ENCODE data around the gene CD37.
"Not testable (repeated sequence)": the region's sequence is repeated elsewhere in the genome, so short reads cannot be mapped to it uniquely, and the experiment has no call there.

The CD37 gene

DNA sequence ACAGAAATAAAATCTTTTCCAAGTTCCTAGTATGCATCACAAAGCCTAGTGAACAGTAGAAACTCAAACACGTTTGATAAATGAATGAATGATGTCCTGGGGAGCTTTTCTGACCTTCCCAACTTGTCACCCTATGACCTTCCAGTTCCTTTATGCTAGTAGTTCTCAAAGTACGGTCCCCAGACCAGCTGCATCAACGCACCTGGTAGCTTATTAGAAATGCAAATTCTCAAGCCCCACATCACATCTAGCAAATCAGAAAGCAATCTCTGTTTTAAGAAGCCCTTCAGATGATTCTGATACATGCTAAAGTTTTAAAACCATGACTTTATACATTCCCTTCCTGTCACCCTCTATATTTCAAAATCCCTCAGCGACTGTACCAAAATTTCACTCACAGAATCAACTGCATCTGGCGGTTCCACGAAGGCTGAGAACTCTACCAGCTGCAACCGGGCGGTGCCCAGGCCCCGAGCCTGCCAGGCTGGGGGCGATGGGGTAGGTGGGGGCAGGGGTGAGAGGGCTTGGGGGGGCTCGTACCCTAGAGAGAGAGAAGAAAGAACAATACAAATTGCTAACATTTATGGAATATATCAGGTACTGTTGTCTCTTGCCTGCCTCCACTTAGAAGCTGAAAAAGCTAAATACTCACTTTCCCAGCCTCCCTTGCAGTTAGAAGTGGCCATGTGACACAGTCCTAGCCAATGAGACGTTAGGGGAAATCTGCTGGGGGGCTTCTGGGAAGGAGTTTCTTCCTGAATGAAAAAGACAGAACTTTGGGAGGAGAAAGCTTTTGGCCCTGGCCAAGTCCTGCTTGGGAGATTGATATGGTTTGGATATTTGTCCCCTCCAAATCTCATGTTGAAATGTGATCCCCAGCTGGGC, 13.3 kb downstream of the CD37 start:
- ATAC-seq: no peak

DNA sequence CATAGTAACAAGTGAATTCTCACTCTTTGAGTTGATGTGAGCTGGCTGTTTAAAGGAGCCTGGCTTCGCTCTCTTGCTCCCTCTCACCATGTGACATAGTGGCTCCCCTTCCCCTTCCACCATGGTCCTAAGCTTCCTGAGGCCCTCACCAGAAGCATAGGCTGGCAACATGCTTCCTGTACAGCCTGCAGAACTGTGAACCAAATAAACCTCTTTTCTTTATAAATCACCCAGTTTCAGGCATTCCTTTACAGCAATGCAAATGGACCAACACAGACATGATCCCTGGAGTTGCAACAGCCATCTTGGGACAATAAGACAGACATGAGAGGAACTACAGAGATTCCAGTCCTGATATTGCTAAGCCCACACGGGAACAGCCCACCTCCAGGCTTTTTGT, 14.4 kb downstream of the CD37 start:
- ATAC-seq: no peak

DNA sequence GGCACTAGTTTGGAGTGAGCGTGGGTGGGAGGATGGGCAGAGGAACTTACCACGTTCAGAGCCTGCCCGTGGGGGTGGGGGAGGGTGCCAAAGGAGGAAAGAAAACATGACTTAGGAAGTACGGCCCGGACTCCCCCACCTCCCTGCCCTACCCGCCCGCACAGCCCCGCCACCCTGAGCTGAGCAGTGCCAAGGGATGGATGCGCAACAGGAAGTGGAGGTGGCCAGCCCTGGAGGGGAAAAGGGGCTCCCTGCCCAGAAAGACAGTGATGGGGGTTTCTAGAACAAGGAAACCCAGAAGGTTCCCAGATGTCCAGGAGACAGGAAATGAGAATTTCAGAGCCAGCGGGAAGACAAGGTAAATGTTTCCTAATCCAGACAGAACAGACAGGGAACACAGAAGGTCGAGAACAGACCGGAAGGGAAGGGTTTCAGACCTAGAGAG, 20.7 kb downstream of the CD37 start:
- no peak for ATAC-seq

DNA sequence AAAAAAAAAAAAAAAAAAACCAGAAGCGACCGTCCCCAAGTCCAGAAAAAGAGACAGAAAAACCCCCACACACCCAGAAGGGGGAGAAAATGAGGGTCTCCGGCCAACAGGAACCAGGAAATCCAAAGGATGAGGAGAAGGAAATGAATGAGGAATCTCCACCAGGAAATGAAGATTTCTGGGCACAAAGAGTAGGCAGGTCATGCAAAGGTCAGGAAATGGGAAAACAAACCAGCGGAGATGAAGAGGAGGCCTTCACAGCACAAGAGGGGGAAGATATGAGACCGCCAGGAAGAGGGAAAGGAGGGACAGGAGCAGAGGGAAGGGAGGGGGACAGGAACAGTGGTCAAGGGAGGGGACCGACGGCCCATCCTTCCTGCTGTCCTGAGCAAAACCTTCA, 21.2 kb downstream of the CD37 start:
- no peak for ATAC-seq

DNA sequence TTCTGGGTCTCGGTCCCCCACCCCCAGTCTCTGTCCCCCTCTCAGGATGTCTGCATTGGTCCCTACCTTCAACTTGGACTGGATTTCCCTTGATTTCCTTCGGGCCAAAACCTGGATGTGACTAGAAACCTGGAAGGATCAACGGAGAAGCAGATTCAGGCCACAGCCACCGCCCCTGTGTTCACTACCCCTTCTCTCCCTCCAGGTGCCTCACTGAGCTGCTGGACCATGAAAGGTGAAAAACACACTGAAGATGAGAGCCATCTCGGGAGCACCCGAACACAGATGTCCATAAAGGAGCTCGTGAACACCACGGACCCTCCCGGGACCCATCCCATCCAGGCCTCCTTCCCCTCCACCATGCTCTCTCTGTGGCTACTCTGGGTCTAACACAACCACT, 22.0 kb downstream of the CD37 start:
- ATAC-seq: no peak

DNA sequence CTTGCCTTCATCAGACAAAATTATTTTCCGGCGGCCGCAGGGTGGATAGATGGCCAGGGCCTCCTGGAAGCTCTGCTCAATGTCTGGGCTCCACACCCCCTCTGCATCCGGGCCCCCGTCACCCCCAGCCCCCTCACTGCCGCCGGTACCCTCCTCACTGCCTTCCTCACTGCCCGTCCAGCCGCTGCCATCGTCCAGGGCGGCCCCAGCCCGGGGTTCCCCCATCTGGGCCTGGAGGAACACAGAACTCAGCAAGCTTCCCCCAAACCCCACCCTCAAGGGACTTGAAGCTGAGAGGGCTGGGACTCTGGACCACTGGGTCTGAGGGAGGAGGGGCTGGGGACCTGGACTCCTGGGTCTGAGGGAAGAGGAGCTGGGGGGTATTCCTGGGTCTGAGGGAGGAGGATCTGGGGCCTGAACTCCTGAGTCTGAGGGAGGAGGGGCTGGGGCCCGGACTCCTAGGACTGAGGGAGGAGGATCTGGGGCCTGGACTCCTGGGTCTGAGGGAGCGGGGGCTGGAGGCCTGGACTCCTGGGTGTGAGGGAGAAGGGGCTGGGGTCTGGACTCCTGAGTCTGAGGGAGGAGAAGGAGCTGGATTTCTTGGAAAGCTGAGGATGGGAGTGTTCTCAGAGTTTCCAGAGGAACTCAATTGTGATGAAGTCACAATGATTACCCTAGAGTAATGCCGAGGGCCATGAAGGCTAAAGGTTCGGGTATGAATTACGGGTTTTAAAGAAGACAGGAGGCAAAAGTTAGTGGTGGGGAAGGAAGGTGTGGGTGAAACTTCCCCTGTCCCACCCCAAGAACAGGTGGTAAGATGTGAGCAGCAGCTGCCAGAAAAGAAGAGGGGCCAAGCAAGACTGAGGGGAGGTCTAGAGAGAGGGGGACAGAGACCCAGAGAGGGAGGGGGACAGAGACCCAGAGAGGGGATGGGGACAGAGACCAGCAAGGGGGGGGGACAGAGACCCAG, 24.9 kb downstream of the CD37 start:
- ATAC-seq: no peak

DNA sequence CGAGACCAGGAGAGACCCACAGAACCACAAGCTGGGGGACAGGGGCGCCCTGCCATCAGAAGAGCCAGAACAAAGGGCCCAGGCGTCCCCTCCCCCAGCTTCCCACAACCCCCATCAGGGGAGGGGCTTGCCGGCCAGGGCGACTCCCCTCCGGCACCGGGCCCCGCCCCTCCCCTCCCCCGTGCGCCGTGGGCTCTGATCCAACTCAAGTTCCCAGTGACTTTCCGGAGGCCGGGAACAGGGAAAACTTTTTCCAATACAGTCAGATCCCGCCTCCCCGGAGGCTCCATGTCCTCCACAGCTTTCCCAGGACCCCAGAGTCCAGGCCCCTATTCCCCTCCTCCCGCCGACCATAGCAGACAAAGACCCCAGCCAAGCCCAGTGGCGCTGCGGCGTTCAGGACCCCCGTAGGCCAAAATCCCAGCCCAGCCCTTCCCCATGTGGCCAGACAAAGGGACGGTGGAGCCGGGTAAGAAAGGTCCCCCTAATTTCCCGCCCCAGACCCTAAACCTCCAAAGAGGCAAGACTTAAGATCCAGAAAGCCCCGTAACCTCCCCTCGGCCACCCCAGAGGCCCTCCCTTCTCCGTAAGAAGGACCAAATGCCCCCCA, 26.3 kb downstream of the CD37 start:
- no peak for ATAC-seq

DNA sequence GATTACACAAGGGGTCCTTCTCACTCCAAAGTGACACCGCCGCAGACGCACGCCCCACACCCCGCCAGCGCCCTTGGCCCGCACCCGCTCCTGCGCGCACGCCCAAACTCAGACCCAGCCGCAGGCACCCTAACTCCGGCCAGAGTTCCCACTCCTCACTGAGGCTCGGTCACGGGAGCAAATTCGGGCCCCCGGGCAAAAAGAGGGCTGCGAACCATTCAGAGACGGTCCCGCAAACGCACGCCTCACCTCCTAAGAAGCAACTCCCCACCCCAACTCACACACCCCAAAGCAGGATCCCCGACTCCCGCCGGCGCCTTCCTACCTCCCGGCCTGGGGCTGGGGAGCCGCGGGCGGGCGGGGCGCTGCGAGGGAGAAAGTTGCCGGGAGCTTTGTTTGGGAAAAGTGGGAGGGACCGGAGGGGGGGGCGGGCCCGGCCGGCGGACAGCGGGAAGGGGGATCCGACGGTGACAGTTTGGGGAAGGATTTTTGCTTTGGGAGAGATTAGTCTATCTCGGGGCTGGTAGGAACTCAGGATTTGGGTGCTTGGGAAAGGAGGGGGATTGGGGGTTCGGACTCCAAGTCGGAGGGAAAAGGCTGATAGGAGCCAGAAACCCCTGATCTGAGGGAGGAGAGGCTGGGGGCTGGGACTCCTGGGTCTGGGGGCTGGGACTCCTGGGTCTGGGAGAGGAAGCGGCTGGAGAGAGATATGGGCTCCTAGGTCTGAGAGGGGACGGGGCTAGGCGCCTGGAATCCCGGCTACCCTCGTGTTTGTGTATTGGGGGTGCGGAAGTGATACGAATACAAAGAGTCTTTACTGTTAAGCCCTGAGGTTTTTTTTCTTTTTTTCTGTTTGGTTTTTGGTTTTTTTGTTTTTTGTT, 27.1 kb downstream of the CD37 start, which contains the start of gene TEAD2:
Gene TEAD2 (minus strand): TSS at position 369 of the 881 bp plus-strand sequence. CDS start 2,341 bp downstream, outside the sequence.
- no peak for ATAC-seq

DNA sequence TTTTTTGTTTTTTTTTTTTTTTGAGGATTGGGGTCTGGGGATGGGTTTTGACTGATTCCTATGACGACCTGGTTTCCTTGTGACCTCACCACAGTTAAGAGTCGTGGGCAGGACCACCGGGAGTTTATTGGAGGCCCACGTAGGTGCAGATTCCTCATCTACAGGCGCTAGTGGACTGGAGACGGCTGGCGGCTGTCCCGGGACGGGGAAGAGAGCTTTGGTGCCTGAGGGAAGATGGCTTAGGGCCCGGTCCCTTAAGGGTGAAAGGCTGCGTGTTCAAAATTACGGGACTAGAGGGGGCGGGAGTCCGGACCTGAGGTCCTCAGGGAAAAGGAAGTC, 27.7 kb downstream of the CD37 start:
- ATAC-seq: no peak

DNA sequence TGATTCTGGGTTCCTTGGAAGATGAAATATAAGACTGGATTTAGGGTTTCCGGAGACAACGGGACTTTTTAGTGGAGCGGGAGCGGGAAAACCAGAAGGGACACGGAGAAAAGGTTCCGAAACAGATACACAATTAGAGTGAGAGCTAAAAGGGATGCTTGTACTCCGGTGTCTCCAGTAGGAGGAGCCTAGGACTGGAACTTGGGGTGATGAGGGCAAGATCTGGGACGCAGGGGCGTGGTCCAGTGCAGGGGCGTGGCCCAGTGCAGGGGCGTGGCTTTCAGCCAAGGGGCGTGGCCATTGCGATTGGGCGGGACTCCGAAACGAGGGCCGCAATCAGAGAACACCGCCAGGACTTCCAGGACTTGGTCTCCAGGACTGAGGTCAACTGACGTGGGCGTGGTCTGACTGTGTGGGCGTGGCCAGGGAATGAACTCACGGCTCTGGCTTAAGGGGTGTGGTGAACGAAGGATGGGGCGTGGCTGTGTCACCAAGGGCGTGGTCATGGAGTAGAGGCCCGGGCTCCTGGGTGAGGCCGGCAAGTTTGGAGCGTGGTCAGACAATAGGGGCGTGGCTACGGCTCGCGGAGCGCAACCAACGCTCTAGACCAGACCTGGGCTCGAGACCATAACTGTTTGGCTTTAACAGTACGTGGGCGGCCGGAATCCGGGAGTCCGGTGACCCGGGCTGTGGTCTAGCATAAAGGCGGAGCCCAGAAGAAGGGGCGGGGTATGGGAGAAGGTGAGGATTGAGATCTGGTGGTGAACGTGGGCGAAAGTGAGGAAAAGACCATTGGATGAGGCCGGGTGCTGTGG, 28.3 kb downstream of the CD37 start, which contains the start of gene DKKL1:
Gene DKKL1 (plus strand): TSS at position 610 of the 815 bp plus-strand sequence. CDS start 122 bp downstream, at position 732.
- peak; percentile 66 to 74 for ATAC-seq

DNA sequence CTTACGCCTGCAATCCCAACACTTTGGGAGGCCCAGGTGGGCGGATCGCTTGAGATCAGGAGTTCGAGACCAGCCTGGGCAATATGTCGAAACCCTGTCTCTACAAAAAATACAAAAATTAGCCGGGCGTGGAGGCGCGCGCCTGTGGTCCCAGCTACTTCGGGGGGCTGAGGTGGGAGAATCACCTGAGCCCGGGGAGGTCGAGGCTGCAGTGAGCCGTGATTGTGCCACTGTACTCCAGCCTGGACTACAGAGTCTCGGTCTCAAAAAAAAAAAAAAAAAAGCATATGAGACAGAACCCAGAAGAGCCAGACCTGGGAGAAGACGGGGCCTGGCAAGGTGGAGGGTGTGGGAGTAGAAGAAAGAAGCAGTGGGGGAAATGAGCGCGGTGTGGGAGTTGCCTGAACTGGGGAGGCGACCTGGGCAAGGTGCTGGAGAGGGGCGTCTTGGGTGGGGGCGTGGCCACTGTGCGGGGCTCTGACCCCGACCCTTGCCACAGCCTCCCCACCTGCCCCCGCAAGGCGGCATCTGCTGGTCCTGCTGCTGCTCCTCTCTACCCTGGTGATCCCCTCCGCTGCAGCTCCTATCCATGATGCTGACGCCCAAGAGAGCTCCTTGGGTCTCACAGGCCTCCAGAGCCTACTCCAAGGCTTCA, 29.0 kb downstream of the CD37 start:
- ATAC-seq: no peak

DNA sequence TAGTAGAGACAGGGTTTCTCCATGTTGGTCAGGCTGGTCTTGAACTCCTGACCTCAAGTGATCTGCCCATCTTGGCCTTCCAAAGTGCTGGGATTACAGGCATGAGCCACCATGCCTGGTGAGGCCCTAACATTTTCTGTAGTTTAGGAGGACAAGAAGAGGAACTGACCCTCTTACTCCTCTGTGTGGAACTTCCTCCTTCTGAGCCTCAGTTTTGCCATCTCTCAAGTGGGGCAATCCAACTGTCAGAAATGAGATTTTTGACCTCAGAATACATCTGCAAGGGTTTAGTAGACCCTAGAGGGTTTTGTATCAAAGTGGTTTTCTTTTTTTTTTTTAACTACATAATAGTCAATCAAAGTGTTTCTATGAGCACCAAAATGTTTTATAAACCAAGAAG, 30.9 kb downstream of the CD37 start:
- no peak for ATAC-seq

DNA sequence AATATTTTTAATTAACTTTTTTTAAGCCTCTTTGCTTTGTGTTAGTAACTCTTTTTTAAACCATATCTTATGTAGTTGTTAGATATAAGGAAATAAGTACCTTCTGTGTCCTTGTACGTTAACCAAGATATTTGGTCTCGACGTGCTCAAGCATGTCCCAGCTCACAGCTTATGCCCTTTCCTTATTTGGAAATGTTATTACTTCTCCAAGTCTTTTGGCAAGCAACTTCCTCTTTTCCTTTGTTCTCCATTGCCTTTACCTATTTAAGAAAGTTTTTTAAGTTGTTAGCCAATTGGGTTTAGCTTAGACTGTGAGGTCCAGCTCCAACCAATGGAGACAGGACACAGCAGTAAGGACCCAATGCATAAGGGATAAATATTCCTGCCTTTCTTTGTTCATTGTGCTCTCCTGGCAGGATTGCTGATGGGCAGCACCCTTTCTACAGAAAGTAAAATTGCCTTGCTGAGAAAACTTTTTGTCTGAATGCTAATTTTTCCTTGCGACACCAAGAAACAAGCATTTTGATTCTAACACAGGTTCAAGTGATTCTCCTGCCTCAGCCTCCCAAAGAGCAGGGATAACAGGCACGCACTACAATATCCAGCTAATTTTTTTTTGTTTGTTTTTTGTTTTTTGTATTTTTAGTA, 33.6 kb downstream of the CD37 start:
- ATAC-seq: no peak

DNA sequence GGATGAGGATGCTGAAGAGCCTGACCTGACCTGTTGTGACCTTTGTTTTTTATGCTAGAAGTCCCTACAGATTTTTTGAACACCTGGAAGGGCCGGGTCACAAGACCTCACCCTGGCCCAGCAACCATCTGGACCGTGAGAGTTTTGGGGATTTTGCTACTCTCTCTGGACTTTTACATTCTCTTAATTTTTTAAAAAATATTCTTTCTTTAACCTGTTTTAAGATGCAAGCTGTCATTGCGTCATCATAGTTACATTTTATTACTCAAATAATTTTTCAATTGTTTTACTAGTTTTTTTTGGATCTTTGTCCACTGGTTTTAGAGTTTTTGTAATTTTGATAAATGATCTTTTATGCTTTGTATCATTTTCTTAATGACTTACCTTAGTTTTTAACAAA, 36.0 kb downstream of the CD37 start:
- ATAC-seq: no peak

DNA sequence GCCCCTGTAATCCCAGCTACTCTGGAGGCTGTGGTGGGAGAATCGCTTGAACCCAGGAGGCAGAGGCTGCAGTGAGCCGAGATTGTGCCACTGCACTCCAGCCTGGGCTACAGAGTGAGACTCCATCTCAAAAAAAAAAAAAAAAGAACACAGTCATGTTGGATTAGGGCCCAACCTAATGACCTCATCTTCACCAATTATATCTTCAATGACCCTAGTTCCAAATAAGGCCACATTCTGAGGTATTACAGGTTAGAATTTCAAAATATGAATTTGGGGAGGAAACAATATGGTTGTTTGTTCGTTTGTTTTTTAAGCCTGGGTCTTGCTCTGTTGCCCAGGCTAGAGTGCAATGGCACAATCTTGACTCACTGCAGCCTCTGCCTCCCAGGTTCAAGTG, 38.0 kb downstream of the CD37 start:
- not testable (repeated sequence) for ATAC-seq

DNA sequence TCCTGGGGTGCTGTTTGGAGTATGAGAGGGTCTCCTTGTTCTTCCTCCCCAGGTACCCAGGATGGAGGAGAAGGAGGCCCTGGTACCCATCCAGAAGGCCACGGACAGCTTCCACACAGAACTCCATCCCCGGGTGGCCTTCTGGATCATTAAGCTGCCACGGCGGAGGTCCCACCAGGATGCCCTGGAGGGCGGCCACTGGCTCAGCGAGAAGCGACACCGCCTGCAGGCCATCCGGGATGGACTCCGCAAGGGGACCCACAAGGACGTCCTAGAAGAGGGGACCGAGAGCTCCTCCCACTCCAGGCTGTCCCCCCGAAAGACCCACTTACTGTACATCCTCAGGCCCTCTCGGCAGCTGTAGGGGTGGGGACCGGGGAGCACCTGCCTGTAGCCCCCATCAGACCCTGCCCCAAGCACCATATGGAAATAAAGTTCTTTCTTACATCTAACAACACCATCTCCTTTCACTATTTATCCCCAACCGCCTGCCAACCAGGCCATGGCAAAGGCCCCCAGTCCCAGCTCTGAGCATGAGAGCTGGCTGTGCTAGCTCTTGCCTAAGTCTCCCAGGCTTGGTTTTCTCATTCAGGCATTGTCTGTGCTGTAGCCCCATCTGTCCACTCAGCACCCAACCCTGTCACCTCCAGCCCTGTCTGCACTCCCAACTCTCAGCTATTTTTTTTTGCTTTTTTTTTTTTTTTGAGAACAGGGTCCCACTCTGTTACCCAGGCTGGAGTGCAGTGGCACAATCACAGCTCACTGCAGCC, 39.6 kb downstream of the CD37 start:
- no peak for ATAC-seq

DNA sequence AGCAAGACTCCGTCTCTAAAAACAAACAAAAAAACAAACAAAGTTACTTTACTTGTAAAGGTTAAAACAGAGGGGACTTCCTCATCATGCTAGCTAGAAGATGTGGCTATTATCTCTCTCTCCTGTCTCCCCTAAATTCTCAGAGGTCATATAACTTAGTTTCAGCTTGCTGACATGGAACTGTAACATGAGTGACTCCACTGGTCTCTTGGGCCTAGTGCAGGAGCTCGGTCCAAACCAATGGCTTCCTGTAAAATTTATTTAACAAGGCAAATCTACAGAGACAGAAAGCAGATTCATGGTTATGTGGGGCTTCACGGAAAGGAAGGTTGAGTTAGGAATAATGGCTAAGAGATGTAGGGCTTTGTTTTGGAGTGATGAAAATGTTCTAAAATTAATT, 43.3 kb downstream of the CD37 start:
- ATAC-seq: no peak

DNA sequence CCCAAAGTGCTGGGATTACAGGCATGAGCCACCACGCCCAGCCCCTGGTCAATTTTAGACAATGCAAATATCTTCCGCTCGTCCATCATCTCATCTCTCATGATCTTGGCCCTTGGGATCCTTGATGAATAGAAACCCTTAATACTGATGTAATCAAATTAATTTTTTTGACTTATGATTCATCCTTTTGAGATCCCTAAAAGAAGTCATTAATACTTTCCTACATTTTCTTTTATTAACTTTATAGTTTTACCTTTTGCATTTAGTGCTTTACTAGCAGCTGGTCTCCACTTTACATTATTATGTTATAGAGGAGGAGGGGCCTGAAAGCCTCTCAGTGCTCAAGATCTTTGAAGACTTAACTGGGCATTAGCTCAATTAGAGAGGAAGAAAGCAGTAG, 45.2 kb downstream of the CD37 start:
- no peak for ATAC-seq

DNA sequence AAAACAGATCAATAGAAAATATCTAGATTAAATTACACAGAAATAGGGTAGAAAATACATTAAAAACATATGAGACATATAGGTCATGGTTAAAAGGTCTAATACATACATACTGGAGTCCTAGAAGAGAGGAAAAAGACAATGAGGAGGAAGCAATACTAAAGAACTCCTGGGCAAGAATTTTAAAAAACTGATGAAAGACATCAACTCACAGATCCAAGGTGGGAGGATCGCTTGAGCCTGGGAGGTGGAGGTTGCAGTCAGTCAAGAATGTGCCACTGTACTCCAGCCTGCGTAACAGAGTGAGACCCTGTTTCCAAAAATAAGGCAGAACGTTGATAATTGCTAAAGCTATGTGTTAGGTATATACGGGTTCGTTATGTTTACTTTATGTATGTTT, 47.4 kb downstream of the CD37 start:
- ATAC-seq: no peak

Measured in activated CD4-positive, CD25-positive, alpha-beta regulatory T cell treated with anti-CD3 and anti-CD28 coated beads, Interleukin-2, amount 50 U/mL, for 24 hours (primary cell).